HG02763 (cell line): ENCODE results near the gene KBTBD13.
"Not testable (repeated sequence)": the region's sequence is repeated elsewhere in the genome, so short reads cannot be mapped to it uniquely, and the experiment has no call there.

Source experiments
- ATAC-seq: cut with Tn5 transposase; IDR thresholded peaks from one replicate; pipeline ENCODE4 v1.9.1; 2021; ENCODE audit warnings: mild to moderate bottlenecking, moderate library complexity; ENCODE audit not compliant: unreplicated experiment

KBTBD13 gene

DNA sequence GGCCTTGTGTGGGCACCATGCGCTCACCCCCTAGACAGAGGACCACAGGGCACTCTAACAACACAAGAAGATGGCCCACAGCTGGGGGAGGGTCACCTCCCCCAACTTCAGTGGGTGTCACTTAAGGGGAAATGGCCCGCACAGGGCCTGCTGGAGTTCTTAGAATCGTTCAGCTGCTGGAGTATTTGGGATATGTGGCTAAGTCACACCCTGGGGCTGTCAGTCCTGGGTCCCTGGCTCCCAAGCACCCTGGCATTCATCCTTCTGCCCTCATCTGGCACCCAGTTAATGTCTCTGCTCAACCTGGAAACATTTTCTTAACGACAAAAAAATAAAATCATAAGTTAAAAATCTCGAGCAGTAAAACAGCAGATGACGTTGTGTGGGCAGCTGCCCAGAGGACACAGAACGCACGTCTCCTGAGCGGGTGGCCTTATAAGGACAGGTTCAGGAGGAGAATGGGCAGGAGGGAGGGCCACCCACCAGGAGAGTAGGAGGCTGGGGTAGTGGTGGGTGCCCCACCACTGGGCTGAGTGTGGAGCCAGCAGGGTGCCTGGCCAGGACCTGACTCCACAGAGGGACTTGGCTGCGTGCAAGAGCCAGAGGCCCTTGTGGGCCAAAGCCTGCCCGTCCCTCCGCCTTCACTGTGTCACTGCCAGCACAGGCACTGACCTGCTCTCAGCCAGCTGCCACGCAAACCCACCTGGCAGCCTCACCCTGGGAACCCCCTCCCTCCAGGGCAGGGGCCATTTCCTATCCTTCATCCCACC is 11.5 kb downstream of the KBTBD13 start:
- no peak for ATAC-seq

DNA sequence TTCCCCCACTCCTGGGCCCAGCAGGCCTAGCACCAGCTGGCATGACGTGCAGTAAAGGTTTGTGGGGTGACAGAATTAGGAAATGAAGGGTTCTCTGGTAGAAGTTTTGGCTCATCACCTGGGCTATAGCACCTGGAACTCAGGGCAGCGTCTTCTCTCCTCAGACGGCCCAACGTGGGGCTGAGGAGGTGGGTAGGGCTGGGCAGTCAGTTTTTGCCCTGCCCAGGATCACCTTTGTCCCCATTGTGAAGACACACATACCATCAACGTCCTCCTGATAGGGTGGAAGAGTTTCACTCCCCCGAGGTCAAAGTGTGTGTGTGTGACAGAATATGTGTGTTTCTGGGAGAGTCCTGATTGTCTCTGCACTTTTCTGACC is 12.1 kb downstream of the KBTBD13 start:
- ATAC-seq: no peak

DNA sequence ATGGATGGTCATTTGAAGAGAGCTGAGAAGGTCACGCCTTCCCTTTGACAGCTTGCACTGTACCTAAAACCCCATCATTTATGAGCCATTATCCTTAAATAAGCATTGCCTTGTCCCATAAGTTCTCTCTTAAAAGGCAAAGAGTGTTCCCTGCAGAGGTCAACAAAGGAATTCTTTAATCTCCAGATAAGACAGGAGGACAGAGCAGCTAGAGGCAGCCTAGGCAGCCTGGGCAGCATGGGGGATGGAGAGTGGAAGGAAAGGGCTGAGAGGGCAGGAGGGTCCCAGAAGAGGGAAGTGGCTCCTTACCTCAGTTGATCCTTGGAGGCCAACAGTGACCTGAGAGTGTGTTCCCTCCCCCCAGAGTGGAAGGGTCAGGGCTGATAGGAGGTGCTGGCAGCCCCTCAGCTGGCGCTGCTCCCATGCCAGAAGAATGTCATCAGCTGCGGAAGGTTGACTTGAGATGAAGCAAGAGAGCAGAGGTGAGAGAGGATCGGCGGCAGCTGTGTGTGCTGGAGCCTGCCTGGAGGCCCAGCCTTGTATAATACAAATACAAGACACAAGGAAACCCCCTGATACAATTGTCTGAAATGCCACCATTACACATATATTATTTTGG is 12.8 kb downstream of the KBTBD13 start:
- no peak for ATAC-seq

DNA sequence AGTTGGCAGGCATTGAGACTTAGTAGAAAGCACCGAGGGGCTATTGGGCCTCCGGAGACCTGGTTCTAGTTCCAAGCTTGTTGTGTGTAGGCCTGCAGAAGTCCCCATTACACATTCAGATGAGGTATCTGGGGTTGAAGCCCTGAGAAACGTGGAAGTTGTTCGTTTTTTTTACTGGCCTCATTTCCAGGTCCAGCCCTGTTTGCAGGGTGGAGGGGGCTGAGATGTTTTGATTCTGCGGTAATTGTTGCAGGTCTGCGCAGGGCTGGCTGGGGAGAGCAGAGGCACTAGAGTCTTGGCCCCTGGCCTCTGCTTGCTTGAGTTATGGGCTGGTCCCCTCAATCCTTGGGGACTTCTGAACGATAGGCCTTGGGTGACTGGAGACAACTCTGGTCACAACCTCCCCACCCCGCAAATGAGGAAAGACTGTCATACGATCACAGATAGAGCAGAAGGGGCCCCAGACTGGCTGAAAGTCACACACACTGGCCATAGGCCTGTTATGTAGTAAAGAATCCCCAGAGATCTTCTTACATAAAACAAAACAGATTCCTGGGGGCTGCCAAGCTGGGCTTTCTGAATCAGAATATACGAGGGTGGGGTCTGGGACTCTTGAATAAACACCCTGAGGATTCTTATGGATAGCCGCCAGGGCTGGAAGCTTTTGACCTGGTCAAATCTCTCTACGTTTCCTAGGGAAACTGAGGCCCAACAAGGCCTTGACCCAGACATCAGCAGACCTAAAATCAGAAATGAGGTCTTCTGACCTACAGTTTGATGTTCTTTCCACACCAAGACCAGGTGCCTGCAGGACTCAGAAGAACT is 15.6 kb downstream of the KBTBD13 start:
- ATAC-seq: no peak

DNA sequence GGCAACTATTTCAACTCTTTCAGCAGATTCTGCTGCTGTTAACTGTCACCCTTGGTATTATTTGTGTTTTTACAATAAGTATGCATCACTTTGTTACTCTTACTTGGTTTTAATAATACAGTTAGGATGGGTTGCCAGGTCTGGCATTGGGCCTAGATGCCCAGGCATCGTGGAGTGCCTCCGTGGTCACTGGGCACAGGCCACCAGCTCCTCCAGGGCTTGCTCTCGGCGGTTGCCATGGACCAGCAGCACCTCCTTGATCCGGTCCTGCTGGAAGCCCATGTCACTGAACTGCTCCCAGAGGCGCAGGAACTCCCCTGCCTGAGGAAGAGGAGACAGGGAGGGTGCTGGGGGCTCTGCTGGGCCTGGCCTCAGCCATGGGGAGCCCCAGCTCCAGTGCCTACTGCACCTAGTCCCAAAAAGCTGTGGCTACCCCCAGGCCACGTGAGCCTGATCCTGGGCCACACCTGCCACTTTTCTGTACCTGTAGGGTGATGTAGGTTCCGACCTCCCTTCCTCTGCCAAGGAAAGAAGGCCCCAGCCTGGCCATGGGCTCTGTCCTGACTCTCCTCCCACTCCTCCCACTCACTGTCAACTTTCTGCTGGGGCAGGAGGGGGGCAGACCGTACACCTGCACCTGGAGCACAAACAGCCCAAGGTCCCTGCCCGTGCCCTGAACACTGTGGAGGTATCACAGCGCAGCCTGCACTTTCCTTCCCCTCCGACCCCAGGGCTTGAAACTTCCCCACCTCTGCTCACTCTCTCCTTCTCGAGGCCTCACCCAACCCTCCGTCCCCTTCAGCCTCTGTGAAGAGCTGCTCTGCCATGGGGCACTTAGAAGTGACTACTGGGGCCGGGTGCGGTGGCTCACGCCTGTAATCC is 16.6 kb downstream of the KBTBD13 start:
- no peak for ATAC-seq

DNA sequence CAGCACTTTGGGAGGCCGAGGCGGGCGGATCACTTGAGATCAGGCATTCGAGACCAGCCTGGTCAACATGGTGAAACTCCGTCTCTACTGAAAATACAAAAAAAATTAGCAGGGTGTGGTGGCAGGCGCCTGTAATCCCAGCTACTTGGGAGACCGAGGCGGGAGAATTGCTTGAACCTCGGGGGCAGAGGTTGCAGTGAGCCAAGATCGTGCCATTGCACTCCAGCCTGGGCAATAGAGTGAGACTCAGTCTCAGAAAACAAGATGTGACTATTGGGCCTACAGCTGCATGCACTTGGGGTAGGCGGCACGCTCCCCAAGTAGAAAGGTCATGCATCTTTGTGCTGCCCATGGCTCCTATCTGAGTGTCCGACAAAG is 17.2 kb downstream of the KBTBD13 start:
- not testable (repeated sequence) for ATAC-seq

DNA sequence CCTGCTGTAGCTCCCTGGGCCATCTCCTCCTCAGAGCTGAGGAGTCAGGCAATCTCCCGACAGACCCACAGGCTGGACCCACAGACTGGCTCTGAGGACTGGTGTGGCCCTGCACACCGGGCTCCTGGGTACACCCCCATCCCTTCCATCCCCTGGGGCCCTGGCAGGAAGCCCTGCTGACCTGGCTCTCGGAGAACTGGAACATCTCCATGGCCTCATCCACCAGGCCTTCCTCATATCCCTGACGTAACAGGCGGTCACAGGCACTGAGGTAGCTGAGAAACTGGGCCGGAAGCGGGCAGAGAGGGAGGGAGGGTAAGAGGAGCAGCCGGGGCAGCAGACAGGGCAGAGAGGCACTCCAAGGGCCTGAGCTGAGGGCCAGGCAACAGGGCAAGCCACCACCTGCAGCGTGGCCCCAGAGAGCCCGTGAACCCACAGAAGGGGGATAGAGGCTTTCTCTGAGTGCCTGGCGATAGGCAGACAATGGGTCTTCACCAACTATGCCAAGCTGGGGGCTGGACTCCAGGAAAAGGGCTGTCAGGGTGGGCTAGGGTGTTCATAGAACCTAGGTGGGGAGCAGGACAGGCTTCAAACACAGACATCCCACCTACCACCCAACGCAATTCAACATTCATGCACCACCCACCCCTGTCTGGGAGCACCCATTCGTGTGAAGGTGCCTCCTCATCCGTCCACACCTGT is 17.9 kb downstream of the KBTBD13 start:
- no peak for ATAC-seq

DNA sequence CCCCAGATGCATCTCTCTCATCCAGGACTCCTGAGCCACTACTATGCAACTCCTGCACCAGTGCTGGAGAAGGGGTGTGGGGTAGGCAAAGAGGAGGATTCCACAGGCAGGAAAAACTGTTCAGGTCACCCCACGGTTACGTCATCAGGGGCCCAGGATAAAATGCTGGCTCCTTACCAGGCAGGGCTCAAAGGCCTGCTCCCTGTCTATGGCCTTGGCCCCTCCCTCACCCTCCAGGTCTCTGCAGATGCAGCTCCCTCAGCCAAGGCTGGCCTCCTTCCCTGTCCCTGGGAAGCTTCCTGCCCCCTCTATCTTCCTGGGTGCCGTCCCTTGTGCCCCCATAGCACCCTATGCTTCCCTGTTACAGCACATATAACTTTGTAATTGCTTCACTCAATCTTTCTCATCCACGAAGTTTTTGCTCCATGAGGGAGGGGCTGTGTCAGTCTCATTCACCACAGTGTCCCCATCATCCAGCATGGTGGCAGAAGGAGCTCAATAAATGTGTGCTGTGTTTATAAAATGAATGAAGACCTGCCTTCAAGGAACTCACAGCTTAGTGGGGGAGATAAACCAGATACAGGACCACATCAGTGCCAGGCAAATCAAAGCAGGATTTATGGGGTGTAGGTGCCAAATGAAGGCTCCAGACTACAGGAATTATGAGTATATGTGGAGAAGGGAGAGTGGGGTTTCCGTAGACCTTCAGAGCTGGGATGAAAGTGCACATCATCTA is 18.6 kb downstream of the KBTBD13 start:
- ATAC-seq: no peak

DNA sequence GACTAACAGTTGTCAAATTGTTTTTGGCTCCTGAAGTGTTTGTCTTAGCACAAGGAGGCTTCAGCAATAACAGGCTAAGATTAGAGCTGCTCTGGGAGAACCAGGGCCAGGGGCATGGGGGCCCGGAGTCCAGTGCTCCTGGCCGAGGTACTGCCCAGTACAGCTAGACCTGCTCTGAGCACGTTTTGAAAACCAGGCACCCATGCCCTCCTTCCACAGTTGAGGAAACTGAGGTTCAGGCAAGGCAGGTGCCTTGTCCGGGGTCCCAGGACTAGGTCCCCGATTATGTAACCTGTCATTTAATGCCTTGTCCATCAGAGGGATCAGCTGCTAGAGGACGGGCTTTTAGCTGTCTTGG is 19.2 kb downstream of the KBTBD13 start:
- no peak for ATAC-seq

DNA sequence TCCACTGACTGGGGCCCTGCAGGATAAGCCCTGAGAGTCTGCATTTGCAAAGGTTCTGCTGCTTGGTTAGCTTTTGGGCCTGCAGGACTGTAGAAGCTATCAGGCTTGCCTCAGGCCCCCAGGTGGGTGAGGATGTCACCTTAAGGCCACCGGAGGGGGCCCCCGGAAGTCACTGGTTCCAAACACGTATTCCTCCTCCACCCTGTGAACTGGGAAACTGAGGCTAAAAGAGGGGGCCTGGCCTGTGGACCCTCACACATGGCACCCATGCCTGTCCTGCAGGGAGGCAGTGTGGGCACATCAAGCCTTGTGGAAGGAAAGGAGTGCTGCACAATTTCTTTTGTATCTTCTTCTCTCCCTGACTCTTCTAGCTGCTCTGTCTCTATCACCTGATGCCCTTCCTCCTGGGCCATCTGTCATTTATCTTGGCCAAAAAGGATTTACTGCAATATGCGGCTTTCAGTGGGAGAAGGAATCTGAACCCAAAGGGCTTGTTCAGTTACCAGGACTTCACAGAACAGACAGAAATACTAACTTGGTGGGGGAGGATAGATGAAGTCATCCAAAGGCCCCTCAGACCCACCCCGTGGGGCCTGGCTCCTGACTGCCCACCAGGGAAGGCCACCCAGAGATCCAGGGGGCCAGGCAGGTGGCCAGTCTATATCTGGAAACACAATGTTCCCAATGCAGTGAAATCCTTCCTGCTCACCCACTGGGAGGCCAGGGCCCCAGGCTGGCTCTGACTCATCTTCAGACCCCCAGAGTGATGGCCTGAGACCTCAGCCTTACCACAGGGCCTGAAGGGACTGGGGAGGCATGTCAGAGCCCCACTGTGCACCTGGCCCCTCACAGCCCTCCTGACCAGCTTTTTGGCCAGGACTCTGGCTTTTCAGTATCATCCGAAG is 20.2 kb downstream of the KBTBD13 start:
- ATAC-seq: no peak

DNA sequence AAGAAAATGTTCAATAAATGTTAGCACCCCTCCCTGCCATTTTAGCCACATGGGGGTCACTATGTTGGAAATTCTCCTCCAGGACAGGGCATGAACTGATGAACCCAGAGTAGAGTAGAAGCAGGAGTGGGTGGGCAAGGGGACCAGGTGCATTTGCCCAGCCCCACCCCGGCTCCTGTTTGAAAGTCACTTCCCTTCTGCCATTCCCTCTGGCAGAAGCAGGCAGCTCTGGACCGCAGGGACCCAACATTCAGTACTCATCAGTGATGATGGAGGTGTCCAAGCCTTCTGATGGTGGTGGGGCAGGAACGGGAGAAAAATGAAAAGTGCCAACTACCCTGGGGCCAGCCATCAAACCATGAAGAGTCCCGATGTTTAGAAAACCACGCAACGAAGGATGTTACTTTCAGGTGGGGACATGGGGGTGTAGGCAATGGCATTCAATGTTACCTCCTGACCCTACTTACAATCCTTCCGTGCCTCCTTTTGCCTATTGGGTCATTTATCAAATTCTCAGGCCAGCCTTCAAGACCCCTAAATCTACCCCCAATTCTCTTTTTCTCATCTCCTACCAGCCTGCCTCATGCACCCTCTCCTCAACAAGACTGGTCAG is 21.2 kb downstream of the KBTBD13 start:
- ATAC-seq: no peak

DNA sequence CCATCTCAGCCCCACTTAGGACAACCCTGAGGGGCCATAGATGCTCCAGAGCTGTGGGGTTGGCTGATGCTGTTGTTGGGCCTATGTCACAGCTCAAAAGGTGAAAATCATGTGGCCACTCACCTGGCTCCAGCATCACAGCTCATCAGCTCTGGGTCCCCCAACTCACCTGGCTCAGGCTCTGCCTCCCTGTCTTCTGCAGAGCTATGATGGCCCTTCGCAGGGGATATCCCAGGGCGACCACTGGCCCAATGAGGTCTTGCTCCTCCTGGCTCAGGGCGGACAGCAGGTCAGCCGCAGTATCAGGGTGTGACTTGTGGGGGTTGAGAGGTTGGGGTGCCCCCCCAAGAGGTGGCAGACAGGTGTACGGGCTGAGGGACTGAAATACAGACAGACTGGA is 22.8 kb downstream of the KBTBD13 start:
- no peak for ATAC-seq

DNA sequence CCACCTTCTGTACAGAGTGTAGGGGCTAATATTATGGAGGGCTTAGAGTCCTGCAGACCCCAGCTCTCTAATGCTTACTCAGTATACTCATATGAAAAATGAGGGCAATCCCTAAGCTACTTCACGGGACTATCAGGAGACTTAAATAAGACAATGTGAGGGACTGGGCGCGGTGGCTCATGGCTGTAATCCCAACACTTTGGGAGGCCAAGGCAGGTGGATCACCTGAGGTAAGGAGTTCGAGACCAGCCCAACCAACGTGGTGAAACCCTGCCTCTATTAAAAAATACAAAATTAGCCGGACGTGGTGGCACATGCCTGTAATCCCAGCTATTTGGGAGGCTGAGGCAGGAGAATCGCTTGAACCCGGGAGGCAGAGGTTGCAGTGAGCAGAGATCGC is 23.3 kb downstream of the KBTBD13 start:
- not testable (repeated sequence) for ATAC-seq

DNA sequence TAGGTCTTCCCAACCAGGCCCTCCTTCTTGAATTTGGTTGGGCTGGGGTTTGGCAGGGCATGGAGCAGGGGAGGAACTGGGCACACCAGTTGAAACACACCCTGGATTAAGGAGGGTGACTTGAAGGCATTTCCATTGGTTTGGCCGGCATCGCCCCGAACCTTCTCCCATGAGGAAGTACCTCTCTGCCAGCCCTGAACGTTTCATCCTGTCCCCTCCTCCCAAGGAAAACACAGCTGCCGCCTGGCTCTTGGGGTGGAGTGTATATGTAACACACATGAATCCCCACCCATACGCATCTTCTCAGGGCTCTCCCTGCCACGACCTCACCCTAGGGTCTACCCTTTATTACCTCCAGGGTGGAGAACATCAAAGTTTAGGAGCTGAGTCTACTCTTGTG is 23.9 kb downstream of the KBTBD13 start:
- ATAC-seq: no peak

DNA sequence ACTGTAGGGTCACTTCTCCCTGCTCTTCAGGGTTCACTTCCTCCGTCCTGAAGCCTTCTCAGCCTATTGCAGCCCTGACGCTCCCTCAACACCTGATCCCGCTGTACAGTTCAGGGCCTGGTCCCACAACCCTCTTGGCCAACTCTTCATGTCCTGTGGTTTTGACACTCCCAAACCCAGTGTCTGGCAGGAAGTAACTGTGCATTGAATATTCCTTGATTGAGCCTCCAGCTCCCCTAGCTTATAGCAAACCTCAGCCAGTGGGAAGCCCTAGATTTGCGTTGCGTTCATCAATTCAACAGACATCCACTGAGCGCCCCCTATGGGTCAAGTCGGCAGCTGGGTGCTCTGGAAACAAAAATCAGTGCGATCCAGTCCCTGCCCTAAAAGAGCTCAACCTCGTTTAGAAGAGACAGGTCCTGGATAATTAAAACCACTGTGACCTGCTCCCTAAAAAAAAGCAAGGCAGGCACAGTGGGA is 24.9 kb downstream of the KBTBD13 start:
- no peak for ATAC-seq

DNA sequence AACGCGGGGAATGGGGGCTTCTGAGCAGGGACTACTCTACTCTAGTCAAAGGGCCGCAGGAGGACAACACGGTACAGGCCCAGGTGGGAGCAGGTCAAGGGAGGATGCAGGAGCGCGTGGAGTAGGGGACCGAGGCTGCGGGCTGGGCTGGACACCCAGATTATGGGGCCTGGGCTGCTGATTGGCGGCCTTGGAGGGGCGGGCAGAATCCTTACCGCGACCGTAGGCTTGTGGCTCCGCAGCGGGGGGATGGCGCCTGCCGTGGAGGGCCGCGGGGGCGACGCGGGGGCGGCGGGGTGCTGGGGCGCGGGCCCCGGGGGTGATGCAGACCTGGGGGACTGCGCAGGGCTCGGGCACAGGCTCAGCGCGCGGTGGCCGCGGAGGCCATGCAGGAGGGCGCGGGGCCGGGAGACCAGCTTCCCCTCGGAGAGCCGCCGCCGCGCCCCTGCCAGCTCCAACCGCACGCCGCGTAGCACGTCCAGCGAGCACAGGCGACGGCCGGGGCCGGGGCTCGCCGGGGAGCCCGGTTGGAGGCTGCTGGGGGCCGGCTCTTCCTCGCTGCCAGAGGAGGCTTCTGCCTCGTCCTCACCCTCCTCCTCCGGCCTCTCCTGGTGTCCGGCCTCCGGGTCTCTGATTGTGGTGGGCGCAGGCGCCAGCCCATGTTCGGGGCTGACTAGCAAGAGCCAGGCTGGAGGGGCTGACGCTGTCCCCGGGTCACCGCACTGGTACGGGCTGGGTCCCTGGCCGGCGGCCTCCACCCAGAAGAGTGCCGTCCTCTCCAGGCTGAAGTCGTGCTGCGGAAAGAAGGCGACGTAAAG is 25.6 kb downstream of the KBTBD13 start:
- no peak for ATAC-seq

DNA sequence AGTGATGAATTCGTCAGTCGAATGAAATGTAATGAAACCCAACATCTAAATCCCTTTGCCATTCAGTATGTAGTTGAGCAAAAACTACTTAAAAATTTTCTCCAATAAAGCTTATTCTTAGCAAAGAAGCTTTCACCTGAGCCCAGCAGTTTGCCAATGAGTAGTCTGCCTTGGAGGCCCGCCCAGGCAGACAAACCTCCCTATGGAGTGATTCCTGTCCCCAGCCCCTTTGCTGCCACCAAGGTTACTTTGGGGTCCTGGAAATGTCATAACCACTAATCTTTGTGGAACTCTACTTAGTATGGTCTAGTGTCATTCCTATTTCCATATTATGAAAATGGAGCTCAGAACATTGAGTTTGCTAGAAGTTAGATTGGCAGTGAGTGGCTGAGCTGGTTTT is 26.4 kb downstream of the KBTBD13 start:
- ATAC-seq: no peak
